HG02840 (cell line): ENCODE measurements around the gene DOCK1.

Experiments used
- ATAC-seq: cut with Tn5 transposase; IDR thresholded peaks from one replicate; pipeline ENCODE4 v1.9.1; 2021; ENCODE audit warnings: mild to moderate bottlenecking, moderate library complexity, moderate number of reproducible peaks; ENCODE audit not compliant: unreplicated experiment, low FRiP score

DOCK1 gene

GRCh38 chr10:127364034-127364433 is 458.8 kb downstream of the DOCK1 start:
- no peak for ATAC-seq

GRCh38 chr10:127368101-127368500 is 462.9 kb downstream of the DOCK1 start:
- ATAC-seq, result no peak

GRCh38 chr10:127368929-127369328 is 463.7 kb downstream of the DOCK1 start:
- no peak for ATAC-seq

GRCh38 chr10:127370601-127371000 is 465.4 kb downstream of the DOCK1 start:
- ATAC-seq, result no peak

GRCh38 chr10:127372361-127372760 is 467.1 kb downstream of the DOCK1 start:
- no peak for ATAC-seq

GRCh38 chr10:127374074-127374680 is 468.9 kb downstream of the DOCK1 start:
- ATAC-seq, result no peak

GRCh38 chr10:127374901-127375300 is 469.7 kb downstream of the DOCK1 start:
- no peak for ATAC-seq

GRCh38 chr10:127375461-127375860 is 470.2 kb downstream of the DOCK1 start:
- ATAC-seq, result no peak

- no peak for ATAC-seq
These were observed 470.8 kb downstream of the DOCK1 start for GRCh38 chr10:127376071-127376470.

- ATAC-seq, result no peak
These were observed 473.4 kb downstream of the DOCK1 start for GRCh38 chr10:127378628-127379027.

- no peak for ATAC-seq
These were observed 479.3 kb downstream of the DOCK1 start for GRCh38 chr10:127384532-127384931.

GRCh38 chr10:127385066-127385465 is 479.8 kb downstream of the DOCK1 start:
- no peak for ATAC-seq

GRCh38 chr10:127386606-127387327 is 481.5 kb downstream of the DOCK1 start:
- ATAC-seq, result no peak

- ATAC-seq, result no peak
These were observed 486.6 kb downstream of the DOCK1 start for GRCh38 chr10:127391875-127392274.

- no peak for ATAC-seq
These were observed 487.4 kb downstream of the DOCK1 start for GRCh38 chr10:127392351-127393235.

- ATAC-seq, result no peak
These were observed 493.1 kb downstream of the DOCK1 start for GRCh38 chr10:127398140-127398970.

- ATAC-seq, result no peak
These were observed 493.7 kb downstream of the DOCK1 start for GRCh38 chr10:127398971-127399365.

- ATAC-seq, result no peak
These were observed 494.4 kb downstream of the DOCK1 start for GRCh38 chr10:127399668-127400067.

GRCh38 chr10:127400216-127400615 is 495.0 kb downstream of the DOCK1 start:
- ATAC-seq, result no peak
